GM12878 (cell line): ENCODE data around the gene LMBRD1. TPM values are rescaled to one million over a fixed set of nuclear protein-coding genes. Genes with fewer than 3 reads are reported as not detected.

Experiments used
- BCLAF1 ChIP-seq: fragments of 450-650 bp; IDR thresholded peaks from 2 replicates; pipeline ENCODE4 v1.6.1; 2017; ENCODE audit warnings: antibody characterized with exemption, mild to moderate bottlenecking, moderate library complexity
- BMI1 ChIP-seq: fragments of 450-650 bp; IDR thresholded peaks from 2 replicates; pipeline ENCODE4 v1.6.1; 2016; ENCODE audit warnings: mild to moderate bottlenecking, moderate library complexity, borderline replicate concordance
- CBX5 ChIP-seq: sonication (generic); IDR thresholded peaks from 2 replicates; pipeline ENCODE4 v1.6.1; 2016; ENCODE audit warnings: low read depth, moderate library complexity, mild to moderate bottlenecking, inconsistent platforms
- E2F8 ChIP-seq: fragments of 450-650 bp; IDR thresholded peaks from 2 replicates; pipeline ENCODE4 v1.6.1; 2018; ENCODE audit warnings: mild to moderate bottlenecking, low read depth, moderate library complexity; ENCODE audit not compliant: partially characterized antibody
- E4F1 ChIP-seq: fragments of 450-650 bp; IDR thresholded peaks from 2 replicates; pipeline ENCODE4 v1.6.1; 2018; ENCODE audit warnings: borderline replicate concordance, mild to moderate bottlenecking; ENCODE audit not compliant: partially characterized antibody
- MTA3 ChIP-seq: IDR thresholded peaks from 2 replicates; pipeline ENCODE4 v1.6.1; 2012; ENCODE audit warnings: low read length, inconsistent platforms, borderline replicate concordance
- POU2F2 ChIP-seq: IDR thresholded peaks from 3 replicates; pipeline ENCODE4 v1.6.1; 2011; ENCODE audit warnings: low read depth, mild to moderate bottlenecking, low read length, borderline replicate concordance
- RELA ChIP-seq: fragments of 450-650 bp; IDR thresholded peaks from 2 replicates; pipeline ENCODE4 v1.8.0; 2014; ENCODE audit warnings: borderline replicate concordance; ENCODE audit not compliant: partially characterized antibody
- RFX5 ChIP-seq: IDR thresholded peaks from 2 replicates; pipeline ENCODE4 v1.6.1; 2011; ENCODE audit warnings: low read depth, low read length, improper control_type of control experiment
- TCF3 ChIP-seq: IDR thresholded peaks from 2 replicates; pipeline ENCODE4 v1.6.1; 2012; ENCODE audit warnings: low read depth, mild to moderate bottlenecking, low read length, borderline replicate concordance; ENCODE audit not compliant: insufficient read depth
- ZBTB4 ChIP-seq: fragments of 450-650 bp; formaldehyde crosslinking; IDR thresholded peaks from 2 replicates; pipeline ENCODE4 v1.4.0; 2022; ENCODE audit warnings: mild to moderate bottlenecking, moderate library complexity
- ZSCAN29 ChIP-seq: fragments of 450-650 bp; IDR thresholded peaks from 2 replicates; pipeline ENCODE4 v1.6.1; 2017; ENCODE audit warnings: mild to moderate bottlenecking, moderate library complexity
- polyA plus RNA-seq, 11 experiments: library from polyadenylated mRNA; depleted of rRNA in 4 of 11; unstranded in 6 of 11; stranded (reverse) in 5 of 11; fragments of >200 nt; fragmentation: Nextera tagmentation in 4 of 11; fragmentation: Illumina TruSeq in 1 of 11; extraction: Ambion mirVana in 4 of 11; extraction: Trizol in 1 of 11; gene quantifications; 1 replicate in 1 of 11; 2 replicates in 10 of 11; pipeline versions ENCODE4 v1.2.1 to v1.2.3, GENCODE V29; 2011 to 2016; ENCODE audit warnings: inconsistent platforms in 2 of 11, missing spikeins in 2 of 11, low read depth in 1 of 11
- total RNA-seq, 4 experiments: library from RNA; depleted of rRNA in 3 of 4; stranded (reverse); fragments of >200 nt in 3 of 4; fragmentation: Illumina TruSeq in 1 of 4; extraction: Trizol in 1 of 4; gene quantifications; 2 replicates each; pipeline versions ENCODE4 v1.2.1 to v1.2.3, GENCODE V29; 2013 to 2021
- TF ChIP-seq, protein P1 (sequence below): fragments of 450-650 bp; IDR thresholded peaks from 2 replicates; pipeline ENCODE4 v1.6.1; 2017; ENCODE audit warnings: borderline replicate concordance

The LMBRD1 gene
- total and polyA plus RNA-seq, 10 of the 15 experiments (the other 5 are each of a cell fraction or from before 2014, with no cell fraction given) = 20.0 to 82.1 (median 27.2) TPM

DNA sequence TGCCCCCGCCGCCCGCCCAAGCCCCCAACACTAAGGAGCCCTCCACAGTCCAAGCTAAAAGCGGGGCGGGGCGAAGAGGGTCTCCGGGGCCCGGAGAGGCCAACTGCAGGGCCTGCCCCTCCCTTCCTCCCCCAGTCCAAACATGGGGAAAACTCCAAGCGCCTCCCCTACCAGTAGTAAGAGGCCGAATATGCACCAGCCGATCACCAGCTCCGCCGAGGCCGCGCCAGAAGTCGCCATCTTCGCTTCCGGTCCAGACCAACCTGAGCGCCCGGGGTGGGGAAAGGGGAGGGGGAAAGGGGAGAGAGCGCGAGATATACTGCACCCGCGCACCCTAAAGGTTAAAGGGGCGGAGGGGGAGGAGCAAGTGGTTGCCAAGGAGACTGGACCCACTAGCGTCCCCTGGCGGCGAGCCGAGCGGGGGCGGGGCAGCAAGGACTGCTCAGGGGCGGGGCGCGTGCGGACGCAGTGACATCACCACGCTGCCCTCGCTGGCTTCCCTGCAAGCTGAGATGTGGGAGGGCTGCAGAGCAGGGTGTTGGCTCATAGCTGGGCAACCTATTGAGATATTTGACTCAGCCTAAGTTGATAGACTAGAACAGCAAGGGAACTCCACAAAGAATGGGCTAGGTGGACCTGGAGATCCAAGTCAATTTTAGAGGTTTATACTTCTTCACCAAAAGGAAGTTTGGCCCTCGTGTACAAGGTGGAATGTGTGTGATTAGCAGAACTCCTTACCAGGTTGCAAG is at the start of gene LMBRD1 (continued):
- TF ChIP-seq BMI1 (peak; percentile 96), BCLAF1 (no peak), RELA (no peak), CBX5 (no peak), E4F1 (no peak), MTA3 (no peak), RFX5 (0 out of 2 replicates have a peak, but pooled peaks have one; percentile 38), TCF3 (no peak), ZBTB4 (no peak), E2F8 (no peak), ZSCAN29 (no peak), POU2F2 (peak; percentile 16; the same call in 1 of the 3 replicates)
- TF ChIP-seq, protein P1, sequence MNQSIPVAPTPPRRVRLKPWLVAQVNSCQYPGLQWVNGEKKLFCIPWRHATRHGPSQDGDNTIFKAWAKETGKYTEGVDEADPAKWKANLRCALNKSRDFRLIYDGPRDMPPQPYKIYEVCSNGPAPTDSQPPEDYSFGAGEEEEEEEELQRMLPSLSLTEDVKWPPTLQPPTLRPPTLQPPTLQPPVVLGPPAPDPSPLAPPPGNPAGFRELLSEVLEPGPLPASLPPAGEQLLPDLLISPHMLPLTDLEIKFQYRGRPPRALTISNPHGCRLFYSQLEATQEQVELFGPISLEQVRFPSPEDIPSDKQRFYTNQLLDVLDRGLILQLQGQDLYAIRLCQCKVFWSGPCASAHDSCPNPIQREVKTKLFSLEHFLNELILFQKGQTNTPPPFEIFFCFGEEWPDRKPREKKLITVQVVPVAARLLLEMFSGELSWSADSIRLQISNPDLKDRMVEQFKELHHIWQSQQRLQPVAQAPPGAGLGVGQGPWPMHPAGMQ = no peak
